ENCODE results near the gene SLC19A1.

GRCh38 chr21:45487161-45487806, 55.0 kb downstream of the SLC19A1 start:
- TF ChIP-seq CTCF (IDR thresholded peaks at IDR 0.05; ENCODE audit: borderline replicate concordance, extremely low read depth, low read length, poor library complexity, severe bottlenecking) (no peak), EZH2 (IDR thresholded peaks at IDR 0.05; ENCODE audit: borderline replicate concordance, low read depth, low read length, severe bottlenecking) (no peak)
